HCT116 (cell line): ENCODE results near the gene PTPRF.

Experiments used
- CEBPB ChIP-seq: IDR thresholded peaks from 2 replicates; pipeline ENCODE4 v1.6.1; 2012; ENCODE audit warnings: low read depth
- EGR1 ChIP-seq: IDR thresholded peaks from 2 replicates; pipeline ENCODE4 v1.6.1; 2012; ENCODE audit warnings: low read depth
- EZH2 ChIP-seq: fragments of 200-600 bp; sonication (generic); IDR thresholded peaks from 2 replicates; pipeline ENCODE4 v1.6.1; 2017; ENCODE audit warnings: antibody characterized with exemption, mixed run types
- EZH2phosphoT487 ChIP-seq: fragments of 200-600 bp; IDR thresholded peaks from 2 replicates; pipeline ENCODE4 v1.6.1; 2018; ENCODE audit warnings: antibody characterized with exemption, borderline replicate concordance
- JUND ChIP-seq: IDR thresholded peaks from 2 replicates; pipeline ENCODE4 v1.6.1; 2012
- POLR2A ChIP-seq: IDR thresholded peaks from 2 replicates; pipeline ENCODE4 v1.7.0; 2011; ENCODE audit warnings: borderline replicate concordance; ENCODE audit not compliant: insufficient read depth, insufficient read length; ENCODE audit errors: extremely low read depth
- POLR2AphosphoS5 ChIP-seq: IDR thresholded peaks from 2 replicates; pipeline ENCODE4 v1.6.1; 2011; ENCODE audit warnings: mild to moderate bottlenecking, low read depth, low read length, moderate library complexity
- RAD21 ChIP-seq: IDR thresholded peaks from 2 replicates; pipeline ENCODE4 v1.6.1; 2012; ENCODE audit warnings: low read depth, mild to moderate bottlenecking
- SIN3A ChIP-seq: IDR thresholded peaks from 2 replicates; pipeline ENCODE4 v1.6.1; 2012; ENCODE audit warnings: low read depth
- SRF ChIP-seq: IDR thresholded peaks from 2 replicates; pipeline ENCODE4 v1.6.1; 2012; ENCODE audit warnings: low read depth
- TCF7L2 ChIP-seq: IDR thresholded peaks from 2 replicates; pipeline ENCODE4 v1.7.0; 2011; ENCODE audit warnings: borderline replicate concordance, inconsistent platforms; ENCODE audit not compliant: insufficient read depth, insufficient read length; ENCODE audit errors: extremely low read depth
- YY1 ChIP-seq: IDR thresholded peaks from 2 replicates; pipeline ENCODE4 v1.6.1; 2011; ENCODE audit warnings: low read length, low read depth, moderate library complexity, mild to moderate bottlenecking; ENCODE audit not compliant: insufficient replicate concordance; ENCODE audit errors: extremely low read depth
- TF ChIP-seq, protein P1 (sequence below), 3 experiments: fragments of 200-600 bp in 1 of 3; sonication (generic) in 1 of 3; IDR thresholded peaks in 2 of 3; conservative IDR thresholded peaks in 1 of 3; 2 replicates each; pipeline ENCODE4 v1.5.1; 2012 to 2017; ENCODE audit warnings: low read depth in 2 of 3, low read length in 2 of 3, antibody characterized with exemption in 1 of 3, borderline replicate concordance in 1 of 3, control low read depth in 1 of 3, mild to moderate bottlenecking in 1 of 3, mixed read lengths in 1 of 3, mixed run types in 1 of 3, moderate library complexity in 1 of 3; ENCODE audit not compliant: insufficient read depth in 1 of 3
- TF ChIP-seq, protein P2 (sequence below): IDR thresholded peaks from 2 replicates; pipeline ENCODE4 v1.6.1; 2012

DNA sequence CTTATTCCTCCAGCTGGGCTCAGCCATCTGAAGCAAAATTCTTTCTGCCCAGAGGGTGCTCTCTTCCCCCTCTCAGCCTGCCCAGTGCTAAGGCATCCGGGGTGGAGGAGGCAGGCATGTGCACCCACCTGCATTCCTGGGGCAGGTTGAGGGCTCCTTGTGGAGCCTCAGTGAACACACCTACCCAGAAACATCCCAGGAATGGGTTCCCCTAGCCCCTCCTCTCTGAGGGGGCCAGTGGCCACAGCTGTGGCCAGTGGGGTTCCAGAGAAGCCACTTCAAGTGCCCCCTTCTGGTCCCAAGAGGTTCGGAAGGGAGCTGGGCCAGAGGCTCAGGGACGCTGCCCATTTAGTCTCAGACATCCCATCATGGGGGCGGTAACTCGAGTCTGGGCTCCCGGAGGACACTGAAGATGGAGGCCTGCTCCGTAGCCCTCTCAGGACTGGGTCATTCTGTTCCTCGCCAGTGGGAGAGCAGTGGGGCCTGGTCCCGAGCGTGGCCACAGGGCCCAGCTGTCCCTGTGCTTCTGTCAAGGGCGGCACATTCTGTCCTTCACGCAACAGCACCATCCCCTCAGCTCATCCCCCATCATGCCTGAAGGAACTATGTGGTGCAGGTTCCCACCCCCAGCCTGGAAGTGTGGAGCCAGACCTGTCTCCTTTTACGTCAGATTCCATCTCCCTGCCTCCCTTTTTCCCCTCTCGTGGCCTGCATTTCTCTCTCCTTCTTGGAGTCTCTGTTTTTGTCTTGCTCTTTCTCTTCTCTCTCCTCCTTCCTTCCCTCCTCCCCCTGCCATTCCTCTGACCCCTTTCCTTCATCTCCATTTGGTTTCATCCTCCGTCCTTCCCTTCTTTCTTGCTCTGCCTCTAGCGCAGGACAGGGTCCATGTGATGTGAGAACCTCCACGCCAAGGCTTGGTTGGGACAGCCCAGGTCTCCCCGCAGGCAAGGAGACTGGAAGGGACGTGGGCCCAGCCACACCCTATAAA lies 69.6 kb downstream of the PTPRF start:
- TF ChIP-seq SRF = no peak
- TF ChIP-seq EZH2 = no peak
- no peak for TF ChIP-seq EGR1
- TF ChIP-seq RAD21 = no peak
- TF ChIP-seq, protein P1, sequence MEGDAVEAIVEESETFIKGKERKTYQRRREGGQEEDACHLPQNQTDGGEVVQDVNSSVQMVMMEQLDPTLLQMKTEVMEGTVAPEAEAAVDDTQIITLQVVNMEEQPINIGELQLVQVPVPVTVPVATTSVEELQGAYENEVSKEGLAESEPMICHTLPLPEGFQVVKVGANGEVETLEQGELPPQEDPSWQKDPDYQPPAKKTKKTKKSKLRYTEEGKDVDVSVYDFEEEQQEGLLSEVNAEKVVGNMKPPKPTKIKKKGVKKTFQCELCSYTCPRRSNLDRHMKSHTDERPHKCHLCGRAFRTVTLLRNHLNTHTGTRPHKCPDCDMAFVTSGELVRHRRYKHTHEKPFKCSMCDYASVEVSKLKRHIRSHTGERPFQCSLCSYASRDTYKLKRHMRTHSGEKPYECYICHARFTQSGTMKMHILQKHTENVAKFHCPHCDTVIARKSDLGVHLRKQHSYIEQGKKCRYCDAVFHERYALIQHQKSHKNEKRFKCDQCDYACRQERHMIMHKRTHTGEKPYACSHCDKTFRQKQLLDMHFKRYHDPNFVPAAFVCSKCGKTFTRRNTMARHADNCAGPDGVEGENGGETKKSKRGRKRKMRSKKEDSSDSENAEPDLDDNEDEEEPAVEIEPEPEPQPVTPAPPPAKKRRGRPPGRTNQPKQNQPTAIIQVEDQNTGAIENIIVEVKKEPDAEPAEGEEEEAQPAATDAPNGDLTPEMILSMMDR (IDR thresholded peaks at IDR 0.05 in 2 of 3, conservative IDR thresholded peaks at IDR 0.05 in 1 of 3; ENCODE audit: borderline replicate concordance in 1 of 3, insufficient read depth in 1 of 3, low read depth in 2 of 3, low read length in 2 of 3) = no peak
- no peak for TF ChIP-seq EZH2phosphoT487
- no peak for TF ChIP-seq TCF7L2
- no peak for TF ChIP-seq CEBPB
- no peak for TF ChIP-seq JUND
- TF ChIP-seq SIN3A = no peak
- no peak for TF ChIP-seq YY1
- TF ChIP-seq POLR2A = no peak
- TF ChIP-seq POLR2AphosphoS5 = no peak
- TF ChIP-seq, protein P2, sequence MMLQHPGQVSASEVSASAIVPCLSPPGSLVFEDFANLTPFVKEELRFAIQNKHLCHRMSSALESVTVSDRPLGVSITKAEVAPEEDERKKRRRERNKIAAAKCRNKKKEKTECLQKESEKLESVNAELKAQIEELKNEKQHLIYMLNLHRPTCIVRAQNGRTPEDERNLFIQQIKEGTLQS = no peak
